Measurements from ENCODE around the gene RBM19.

RBM19 gene

GRCh38 chr12:113886721-113887120 lies 79.4 kb downstream of the RBM19 start:
- H3K4me3 ChIP-seq (replicated peaks in 1 of 2; ENCODE audit: low read depth in 2 of 2, low read length in 2 of 2), result no peak overlapping the region
- no peak for DNase-seq (ENCODE audit: low read depth in 2 of 2)
- TF ChIP-seq CTCF (IDR thresholded peaks at IDR 0.05; ENCODE audit: low read depth, low read length), result no peak

- H3K4me3 ChIP-seq (replicated peaks in 1 of 2; ENCODE audit: low read depth in 2 of 2, low read length in 2 of 2), result no peak overlapping the region
- TF ChIP-seq CTCF (IDR thresholded peaks at IDR 0.05; ENCODE audit: low read depth, low read length), result no peak
- no peak for DNase-seq (ENCODE audit: low read depth in 2 of 2)
Observed at GRCh38 chr12:113884392-113884791, 81.7 kb downstream of the RBM19 start.

DNA sequence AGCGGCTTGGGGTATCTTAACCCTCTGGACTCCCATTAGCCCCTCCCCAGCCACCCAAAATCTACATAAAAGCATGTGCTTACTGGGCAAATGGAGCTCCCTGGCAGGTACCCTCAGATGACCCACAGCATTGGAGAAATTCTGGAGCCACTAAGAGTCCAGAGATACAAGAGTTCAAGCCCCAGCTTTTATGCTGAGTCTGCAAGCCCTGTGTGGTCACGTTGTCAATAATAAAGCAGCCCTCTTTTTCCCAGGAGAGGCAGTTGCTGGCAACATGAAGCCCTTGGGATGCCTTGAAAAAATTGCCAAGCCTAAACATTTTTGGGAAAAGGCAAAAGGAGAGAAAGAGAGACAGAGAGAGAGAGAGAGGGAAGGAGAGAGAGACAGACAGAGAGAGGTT lies 83.4 kb downstream of the RBM19 start:
- H3K4me3 ChIP-seq (replicated peaks in 1 of 2; ENCODE audit: low read depth in 2 of 2, low read length in 2 of 2), result no peak overlapping the region
- DNase-seq (ENCODE audit: low read depth in 2 of 2), result no peak
- no peak for TF ChIP-seq CTCF (IDR thresholded peaks at IDR 0.05; ENCODE audit: low read depth, low read length)

GRCh38 chr12:113880988-113881962 lies 84.8 kb downstream of the RBM19 start:
- no peak overlapping the region for H3K4me3 ChIP-seq (replicated peaks in 1 of 2; ENCODE audit: low read depth in 2 of 2, low read length in 2 of 2)
- TF ChIP-seq CTCF (IDR thresholded peaks at IDR 0.05; ENCODE audit: low read depth, low read length), result no peak
- DNase-seq (ENCODE audit: low read depth in 2 of 2), result no peak

- H3K4me3 ChIP-seq (replicated peaks in 1 of 2; ENCODE audit: low read depth in 2 of 2, low read length in 2 of 2), result no peak overlapping the region
- DNase-seq (ENCODE audit: low read depth in 2 of 2), result no peak
- no peak for TF ChIP-seq CTCF (IDR thresholded peaks at IDR 0.05; ENCODE audit: low read depth, low read length)
Observed at GRCh38 chr12:113880326-113880725, 85.8 kb downstream of the RBM19 start.

GRCh38 chr12:113879658-113880057 lies 86.5 kb downstream of the RBM19 start:
- DNase-seq (ENCODE audit: low read depth in 2 of 2), result no peak
- no peak for TF ChIP-seq CTCF (IDR thresholded peaks at IDR 0.05; ENCODE audit: low read depth, low read length)
- H3K4me3 ChIP-seq (replicated peaks in 1 of 2; ENCODE audit: low read depth in 2 of 2, low read length in 2 of 2), result no peak overlapping the region
